Activated T-cell treated with anti-CD3 and anti-CD28 coated beads, Interleukin-2, amount 50 U/mL, for 4 hours (primary cell): ENCODE results near the gene NR3C1. TPM values are rescaled to one million over a fixed set of nuclear protein-coding genes. Genes with fewer than 3 reads are reported as not detected.

Source experiments
- ATAC-seq, 2 donors: fragments of 200-7000 bp; cut with Tn5 transposase; one replicate each; pipeline ENCODE4 v1.10.0; 2021
- DNase-seq: peaks from one replicate; pipeline ENCODE4 v3.0.0-alpha.2; 2020
- H3K27me3 Mint-ChIP-seq: one replicate; pipeline ENCODE4 v1.8.0; 2021; ENCODE audit warnings: low read depth, mixed read lengths
- H3K36me3 Mint-ChIP-seq: one replicate; pipeline ENCODE4 v1.8.0; 2022; ENCODE audit warnings: mixed read lengths; ENCODE audit not compliant: insufficient read depth
- H3K4me1 Mint-ChIP-seq: one replicate; pipeline ENCODE4 v1.8.0; 2021; ENCODE audit warnings: low read depth, mixed read lengths
- H3K4me3 Mint-ChIP-seq: one replicate; pipeline ENCODE4 v1.8.0; 2021; ENCODE audit warnings: mild to moderate bottlenecking, moderate library complexity, mixed read lengths
- H3K9me3 Mint-ChIP-seq: one replicate; pipeline ENCODE4 v1.8.0; 2021; ENCODE audit warnings: mixed read lengths
- total RNA-seq, 3 donors: library from RNA; stranded (reverse); gene quantifications; one replicate each; pipeline ENCODE4 v1.2.1, GENCODE V29; 2021

NR3C1 gene
- total RNA-seq, 3 donors from 2014 or later = 40.2 to 53.3 (median 43.1) TPM

DNA sequence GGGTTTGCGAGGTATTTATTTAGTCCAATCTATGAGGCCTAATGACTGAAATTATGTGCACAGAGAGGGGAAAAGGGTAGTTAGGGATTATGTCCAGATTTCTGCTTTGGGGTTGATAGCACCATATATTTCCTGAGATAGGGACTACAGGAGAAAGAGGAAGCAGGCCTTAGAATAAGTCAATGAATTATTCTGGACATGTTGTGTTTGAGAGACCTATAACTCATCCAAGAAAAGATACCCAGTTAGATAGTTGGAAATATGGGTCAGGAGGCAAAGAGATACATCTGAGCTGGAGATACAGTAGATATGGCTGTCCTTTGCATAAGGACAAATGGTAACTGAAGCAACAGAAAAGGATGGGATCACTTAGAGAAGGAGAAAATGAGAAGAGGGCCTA is 53.1 kb downstream of the NR3C1 start:
- H3K36me3 Mint-ChIP-seq = peaks cover 8% of the 10 kb centered on the region
- no peak overlapping the region for H3K4me3 Mint-ChIP-seq
- no peaks in the 10 kb centered on the region for H3K27me3 Mint-ChIP-seq
- no peaks in the 10 kb centered on the region for H3K9me3 Mint-ChIP-seq
- ATAC-seq (no peak), DNase-seq (no peak)
- peaks cover 43% of the 10 kb centered on the region for H3K4me1 Mint-ChIP-seq

DNA sequence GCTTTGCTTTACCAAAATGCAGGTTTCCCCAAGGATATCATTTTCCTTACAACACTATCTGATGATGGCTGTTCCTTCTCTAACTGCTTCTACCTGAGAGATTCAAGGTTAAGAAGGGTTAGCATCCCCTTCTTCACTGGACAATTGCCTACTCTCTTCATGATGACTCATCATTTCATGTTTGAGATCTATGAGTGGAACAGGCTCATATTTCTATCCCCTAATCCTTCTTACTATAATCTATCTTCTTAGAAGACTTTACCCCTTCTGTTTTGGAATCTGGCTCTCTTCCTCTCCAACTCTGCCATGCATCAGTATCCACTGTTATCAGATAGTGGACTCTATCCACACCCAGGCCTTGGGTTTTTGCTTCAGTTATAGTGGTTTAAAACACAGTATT is 54.3 kb downstream of the NR3C1 start:
- H3K27me3 Mint-ChIP-seq = no peaks in the 10 kb centered on the region
- H3K9me3 Mint-ChIP-seq = no peaks in the 10 kb centered on the region
- peaks cover 35% of the 10 kb centered on the region for H3K4me1 Mint-ChIP-seq
- ATAC-seq (no peak), DNase-seq (no peak)
- H3K36me3 Mint-ChIP-seq = peaks cover 9% of the 10 kb centered on the region
- no peak overlapping the region for H3K4me3 Mint-ChIP-seq

DNA sequence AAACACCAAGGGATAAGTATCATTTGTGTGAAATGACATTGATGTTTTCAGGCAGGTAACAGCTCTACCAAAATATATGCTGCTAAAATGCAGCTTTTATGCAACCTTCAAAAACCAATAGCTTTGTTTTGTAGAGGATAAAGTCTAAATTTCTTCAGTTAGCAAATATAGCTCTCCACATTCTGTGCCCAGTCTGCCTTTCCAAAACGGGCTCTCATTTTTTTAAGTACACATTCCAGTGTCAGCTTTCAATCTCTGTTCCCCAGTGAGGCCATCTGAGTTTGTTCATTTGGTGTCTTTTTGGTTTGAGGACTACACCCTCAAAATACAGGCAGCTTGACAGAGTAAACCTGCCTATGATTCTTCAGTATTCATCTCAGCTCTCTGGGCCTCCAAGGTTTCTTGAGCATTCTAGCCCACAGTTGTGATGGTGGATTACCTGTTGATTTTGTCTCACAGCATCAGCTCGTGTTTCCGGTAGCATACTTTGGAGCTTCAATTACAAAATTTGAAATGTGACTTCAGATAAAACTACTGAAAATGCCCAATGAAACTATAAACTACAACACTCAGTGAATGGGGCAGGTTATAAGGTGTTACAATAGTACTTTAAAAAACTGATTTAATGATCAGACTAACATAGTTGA is 55.7 kb downstream of the NR3C1 start:
- H3K4me3 Mint-ChIP-seq = no peak overlapping the region

DNA sequence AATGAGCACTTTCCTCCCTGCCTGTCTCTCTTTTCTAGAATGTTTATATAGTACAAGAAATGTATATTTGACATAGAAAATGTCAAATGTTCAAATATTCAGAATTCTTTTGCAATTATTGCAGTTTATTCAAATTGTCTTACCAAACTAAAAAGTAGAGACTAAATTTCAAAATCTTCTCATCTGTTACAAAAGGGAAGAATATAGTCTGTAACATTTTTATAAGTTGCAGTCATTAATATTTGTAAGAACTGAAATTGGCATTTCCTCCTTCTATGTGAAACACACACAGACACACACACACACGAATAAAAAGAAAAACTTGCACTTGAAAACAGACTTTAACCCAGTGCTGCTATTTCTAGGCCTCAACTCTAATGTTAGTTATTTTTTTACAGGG is 56.4 kb downstream of the NR3C1 start:
- Mint-ChIP-seq H3K4me3 (no peak overlapping the region), H3K27me3 (no peaks in the 10 kb centered on the region), H3K36me3 (peaks cover 9% of the 10 kb centered on the region), H3K4me1 (peaks cover 31% of the 10 kb centered on the region), H3K9me3 (no peaks in the 10 kb centered on the region)
- DNase-seq (no peak), ATAC-seq (no peak)

More for the DNA sequence above, 55.7 kb downstream of the NR3C1 start:
- Mint-ChIP-seq H3K9me3 (no peaks in the 10 kb centered on the region), H3K27me3 (no peaks in the 10 kb centered on the region), H3K36me3 (peaks cover 6% of the 10 kb centered on the region), H3K4me1 (peaks cover 30% of the 10 kb centered on the region)
- ATAC-seq (no peak), DNase-seq (no peak)

DNA sequence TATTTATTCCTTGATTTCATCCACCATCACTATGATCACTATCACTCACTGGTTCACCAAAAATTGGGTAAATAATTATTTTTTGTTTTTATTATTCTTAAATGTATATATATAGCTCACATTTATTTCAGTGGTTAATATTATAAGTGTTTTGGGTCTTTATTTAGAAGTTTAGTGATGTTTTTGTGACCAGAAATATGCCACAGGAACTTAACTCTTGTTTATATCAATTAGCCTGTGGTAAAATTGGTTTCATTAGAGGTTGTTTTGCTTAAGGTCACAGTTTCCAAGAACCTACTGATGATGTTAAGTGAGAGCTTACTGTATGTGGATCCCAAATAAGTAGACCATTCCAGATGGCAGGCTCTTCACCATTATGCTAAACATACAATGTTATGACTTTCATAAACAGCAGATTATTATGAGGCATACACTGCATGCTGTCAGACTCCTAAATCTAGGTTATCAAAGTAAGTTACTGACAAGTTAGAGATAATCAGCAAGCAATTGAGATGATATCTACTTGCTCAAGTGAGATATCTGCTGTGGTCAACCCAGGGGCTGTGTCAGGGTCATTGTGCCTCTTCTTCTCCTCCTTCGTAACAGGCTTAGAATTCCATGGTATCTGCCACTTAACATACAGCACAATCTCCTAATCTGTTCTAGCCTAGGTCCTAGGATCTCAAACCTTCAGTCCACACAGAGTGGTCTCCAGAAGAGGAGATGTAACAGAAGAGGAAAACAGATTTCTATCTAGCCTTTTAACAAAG is 57.6 kb downstream of the NR3C1 start:
- no peak for DNase-seq
- no peaks in the 10 kb centered on the region for H3K9me3 Mint-ChIP-seq
- peaks cover 13% of the 10 kb centered on the region for H3K36me3 Mint-ChIP-seq
- peaks cover 37% of the 10 kb centered on the region for H3K4me1 Mint-ChIP-seq
- no peak overlapping the region for H3K4me3 Mint-ChIP-seq
- ATAC-seq = no peak
- H3K27me3 Mint-ChIP-seq = no peaks in the 10 kb centered on the region

DNA sequence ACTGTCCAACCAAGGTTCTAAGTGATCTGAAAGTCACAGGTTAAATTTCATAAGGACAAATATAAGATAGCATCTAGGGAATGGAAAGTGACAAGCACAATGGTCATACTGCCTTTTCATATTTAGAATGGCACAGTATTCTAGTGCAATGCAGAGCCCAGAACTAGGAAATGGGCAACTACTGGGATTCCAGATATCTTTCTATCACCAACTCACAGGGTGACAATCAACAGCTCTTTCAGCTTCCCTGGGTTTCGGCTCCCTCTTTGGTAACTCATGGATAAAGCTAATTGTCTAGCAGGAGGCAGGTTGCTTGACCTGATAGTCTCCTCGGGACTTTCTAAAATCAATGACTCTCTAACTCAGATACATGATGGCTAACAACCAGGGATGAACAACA is 60.4 kb downstream of the NR3C1 start:
- no peaks in the 10 kb centered on the region for H3K9me3 Mint-ChIP-seq
- H3K27me3 Mint-ChIP-seq = no peaks in the 10 kb centered on the region
- H3K4me1 Mint-ChIP-seq = peaks cover 51% of the 10 kb centered on the region
- ATAC-seq (no peak), DNase-seq (no peak)
- H3K4me3 Mint-ChIP-seq = no peak overlapping the region
- H3K36me3 Mint-ChIP-seq = peaks cover 18% of the 10 kb centered on the region

DNA sequence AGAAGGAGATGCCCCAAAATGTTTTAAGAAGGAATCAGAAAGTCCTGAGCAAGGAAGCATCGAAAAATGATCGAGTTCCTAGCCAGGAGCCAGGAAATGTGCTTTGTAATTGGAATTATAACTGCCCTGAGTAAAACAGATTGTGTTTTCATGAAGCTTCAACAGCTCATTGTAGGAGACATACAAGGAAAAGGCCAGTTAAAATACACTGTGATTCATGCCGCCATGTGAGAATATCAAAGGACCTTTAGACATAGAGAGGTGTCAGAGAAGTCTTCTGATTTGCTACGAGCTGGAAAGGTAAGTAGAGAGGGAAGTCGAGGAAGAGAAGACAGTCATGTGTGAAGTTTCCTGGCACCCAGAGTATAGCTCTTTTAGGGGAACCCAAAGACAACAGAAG is 60.9 kb downstream of the NR3C1 start:
- H3K9me3 Mint-ChIP-seq = no peaks in the 10 kb centered on the region
- DNase-seq (no peak), ATAC-seq (no peak)
- no peaks in the 10 kb centered on the region for H3K27me3 Mint-ChIP-seq
- H3K4me3 Mint-ChIP-seq = no peak overlapping the region
- peaks cover 51% of the 10 kb centered on the region for H3K4me1 Mint-ChIP-seq
- H3K36me3 Mint-ChIP-seq = peaks cover 15% of the 10 kb centered on the region

DNA sequence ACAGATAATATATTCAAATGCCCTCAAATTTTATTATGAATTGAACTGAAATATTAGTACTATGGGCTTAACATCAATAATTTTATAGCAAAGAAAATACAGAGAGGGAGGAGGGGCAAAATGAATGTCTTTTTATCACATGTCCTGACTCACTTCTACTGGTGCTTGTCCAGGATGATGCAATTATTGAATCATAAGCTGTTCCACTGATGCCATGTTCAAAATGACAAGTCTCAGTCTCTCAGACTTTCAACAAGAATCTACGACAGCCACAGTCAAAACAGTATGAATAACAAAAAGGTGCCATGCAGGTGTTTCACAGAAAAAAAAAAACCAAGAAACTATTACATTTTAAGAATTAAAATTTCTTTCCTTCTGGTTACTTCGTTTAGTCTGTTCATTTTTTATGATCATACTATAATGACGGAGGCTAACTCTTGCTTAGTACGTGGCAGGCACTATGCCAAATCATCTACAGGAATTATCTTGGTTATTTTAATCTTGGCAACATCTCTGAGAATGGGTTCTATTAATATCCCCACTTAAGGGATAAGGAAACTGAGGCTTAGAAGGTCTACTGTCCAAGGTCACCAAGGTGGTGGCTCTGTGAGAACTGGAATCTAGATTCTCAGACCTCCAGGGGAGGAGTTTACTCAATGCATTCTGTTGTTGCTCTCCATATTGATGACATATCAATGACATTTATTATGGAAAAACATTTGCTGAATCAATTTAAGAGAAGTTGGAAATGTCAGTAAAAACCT is 61.5 kb downstream of the NR3C1 start:
- DNase-seq (no peak), ATAC-seq (peak; percentile 92 to 96)
- Mint-ChIP-seq H3K4me1 (peaks cover 51% of the 10 kb centered on the region), H3K4me3 (no peak overlapping the region), H3K36me3 (peaks cover 15% of the 10 kb centered on the region), H3K9me3 (no peaks in the 10 kb centered on the region), H3K27me3 (no peaks in the 10 kb centered on the region)

DNA sequence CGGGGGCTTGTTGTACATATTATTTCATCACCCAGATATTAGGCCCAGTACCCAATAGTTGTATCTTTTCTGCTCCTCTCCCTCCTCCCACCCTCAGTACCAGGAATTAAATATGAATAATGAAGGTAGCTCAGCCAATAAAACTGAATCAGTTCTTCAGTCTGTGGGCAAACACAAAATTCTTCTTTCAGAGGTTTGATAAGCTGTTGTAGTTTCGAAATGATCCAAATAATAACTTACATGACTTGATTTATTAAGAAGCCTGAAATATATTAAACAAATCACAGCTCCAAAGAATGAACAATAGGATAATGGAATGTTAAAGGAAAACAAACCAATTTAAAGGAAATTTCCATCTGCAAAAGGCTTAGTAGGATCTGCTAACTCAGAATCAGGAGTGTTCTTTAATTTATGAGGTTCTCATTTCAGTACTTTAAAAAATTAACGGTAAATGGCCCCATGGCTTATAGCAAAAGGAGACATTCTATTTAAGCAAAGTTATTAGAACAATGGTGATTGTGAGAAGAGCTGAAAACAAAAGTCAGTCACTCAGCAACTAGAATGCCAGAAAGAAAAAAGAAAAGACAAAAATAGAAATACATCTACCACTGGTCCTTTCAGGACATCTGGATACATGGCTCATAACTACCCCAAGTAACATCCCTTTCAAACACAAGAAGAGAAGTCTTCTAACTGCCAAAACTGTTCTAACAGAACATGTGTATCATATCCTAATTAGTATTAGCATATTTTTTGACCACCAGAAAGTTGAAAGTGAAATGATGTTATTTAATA is 62.4 kb downstream of the NR3C1 start:
- H3K36me3 Mint-ChIP-seq = peaks cover 17% of the 10 kb centered on the region
- DNase-seq (no peak), ATAC-seq (no peak)
- peaks cover 50% of the 10 kb centered on the region for H3K4me1 Mint-ChIP-seq
- H3K4me3 Mint-ChIP-seq = no peak overlapping the region
- no peaks in the 10 kb centered on the region for H3K27me3 Mint-ChIP-seq
- no peaks in the 10 kb centered on the region for H3K9me3 Mint-ChIP-seq

DNA sequence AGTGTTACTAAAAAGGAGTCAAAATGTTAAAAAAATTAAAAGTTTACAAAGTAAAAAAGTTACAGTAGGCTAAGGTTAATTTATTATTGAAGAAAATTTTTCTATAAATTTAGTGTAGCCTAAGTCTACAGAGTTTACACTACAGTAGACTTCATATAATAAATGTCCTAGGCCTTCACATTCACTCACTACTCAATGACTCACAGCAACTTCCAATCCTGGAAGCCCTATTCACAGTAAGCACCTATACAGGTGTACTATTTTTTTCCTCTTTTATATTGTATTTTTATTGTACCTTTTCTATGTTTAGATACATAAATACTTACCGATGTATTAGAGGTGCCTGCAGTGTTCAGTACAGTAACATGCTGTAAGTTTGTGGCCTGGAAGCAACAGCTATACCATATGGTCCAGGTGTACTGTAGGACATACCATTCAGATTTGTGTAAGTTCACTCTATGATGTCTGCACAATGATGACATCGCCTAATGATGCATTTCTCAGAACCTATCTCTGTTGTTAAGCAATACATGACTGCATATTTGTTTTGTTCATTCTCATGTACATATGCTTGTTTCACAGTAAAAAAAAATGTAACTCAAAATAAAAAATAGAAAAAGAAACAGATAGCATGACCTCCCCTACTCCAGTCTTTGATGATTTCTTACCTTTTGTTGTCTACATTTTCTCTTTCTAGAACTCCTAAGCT is 64.7 kb downstream of the NR3C1 start:
- H3K9me3 Mint-ChIP-seq = no peaks in the 10 kb centered on the region
- no peak for DNase-seq
- H3K4me3 Mint-ChIP-seq = no peak overlapping the region
- peak; percentile 54 to 55 for ATAC-seq
- H3K4me1 Mint-ChIP-seq = peaks cover 52% of the 10 kb centered on the region
- no peaks in the 10 kb centered on the region for H3K27me3 Mint-ChIP-seq
- peaks cover 24% of the 10 kb centered on the region for H3K36me3 Mint-ChIP-seq

DNA sequence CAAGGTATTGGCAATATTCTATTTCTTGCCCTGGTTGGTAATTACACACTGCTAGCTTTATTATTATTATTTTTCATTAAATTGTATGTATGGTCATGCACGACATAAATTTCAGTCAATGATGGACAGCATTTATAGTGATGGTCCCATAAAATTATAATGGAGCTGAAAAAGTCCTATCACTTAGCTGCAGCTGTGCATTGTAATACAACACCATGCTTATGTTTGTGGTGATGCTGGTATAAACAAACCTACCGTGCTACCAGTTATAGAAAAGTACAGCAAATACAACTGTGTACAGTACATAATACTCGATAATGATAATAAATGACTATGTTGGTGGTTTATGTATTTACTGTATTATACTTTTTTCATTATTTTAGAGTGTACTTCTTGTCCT is 65.5 kb downstream of the NR3C1 start:
- H3K4me3 Mint-ChIP-seq = no peak overlapping the region
- DNase-seq = no peak
- H3K9me3 Mint-ChIP-seq = no peaks in the 10 kb centered on the region
- peaks cover 28% of the 10 kb centered on the region for H3K36me3 Mint-ChIP-seq
- ATAC-seq = no peak
- H3K27me3 Mint-ChIP-seq = no peaks in the 10 kb centered on the region
- H3K4me1 Mint-ChIP-seq = peaks cover 49% of the 10 kb centered on the region

DNA sequence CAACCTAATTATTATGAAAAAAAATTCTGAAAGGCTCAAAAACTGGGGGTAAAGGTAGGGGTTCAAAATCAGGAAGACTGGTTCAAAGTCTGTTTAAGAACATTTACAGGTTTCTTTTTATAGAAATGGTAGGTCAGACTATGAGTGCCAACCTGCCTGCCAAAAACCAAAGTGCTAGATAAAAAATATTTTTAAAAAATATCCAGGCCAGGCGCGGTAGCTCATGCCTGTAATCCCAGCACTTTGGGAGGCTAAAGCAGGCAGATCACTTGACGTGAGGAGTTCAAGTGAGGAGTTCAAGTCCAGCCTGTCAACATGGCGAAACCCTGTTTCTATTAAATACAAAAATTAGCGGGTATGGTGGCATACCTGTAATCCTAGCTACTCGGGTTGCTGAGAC is 67.0 kb downstream of the NR3C1 start:
- H3K4me1 Mint-ChIP-seq = peaks cover 45% of the 10 kb centered on the region
- DNase-seq (no peak), ATAC-seq (no peak)
- peaks cover 28% of the 10 kb centered on the region for H3K36me3 Mint-ChIP-seq
- no peaks in the 10 kb centered on the region for H3K27me3 Mint-ChIP-seq
- no peaks in the 10 kb centered on the region for H3K9me3 Mint-ChIP-seq
- no peak overlapping the region for H3K4me3 Mint-ChIP-seq

DNA sequence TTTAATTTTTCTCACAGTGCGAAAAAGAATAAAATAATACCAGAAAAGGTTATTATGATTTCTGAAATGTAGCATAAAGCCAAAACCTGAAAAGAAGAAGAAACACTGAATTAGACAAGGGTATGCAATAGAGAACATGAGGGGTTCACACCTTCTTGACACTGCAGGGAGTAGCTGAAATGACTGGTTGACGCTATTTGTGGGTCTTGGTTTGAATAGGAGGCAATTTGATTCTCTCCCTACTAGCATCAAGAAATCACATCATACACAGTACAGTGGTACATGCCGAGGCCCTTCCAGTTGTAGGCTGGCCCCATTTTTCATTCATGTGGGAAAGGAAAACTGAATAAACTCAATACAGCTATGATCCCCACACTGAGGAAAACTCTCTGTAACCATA is 68.6 kb downstream of the NR3C1 start:
- no peak for DNase-seq
- H3K4me1 Mint-ChIP-seq = peaks cover 44% of the 10 kb centered on the region
- no peaks in the 10 kb centered on the region for H3K27me3 Mint-ChIP-seq
- H3K9me3 Mint-ChIP-seq = no peaks in the 10 kb centered on the region
- peaks cover 24% of the 10 kb centered on the region for H3K36me3 Mint-ChIP-seq
- peak; percentile 36 to 37 for ATAC-seq
- H3K4me3 Mint-ChIP-seq = no peak overlapping the region
